Activated T-helper 1 cell treated with anti-CD3 and anti-CD28 coated beads, Interleukin-12 subunit alpha, Interleukin-12 subunit beta, Interleukin-2, Interleukin-4 antibody, amounts not matched to agents 30 ng/mL and 10 ng/mL and 1 ng/mL, durations not matched to agents 14 hours and 24 hours and 36 hours (primary cell): ENCODE measurements around the gene RNF43. TPM values are rescaled to one million over a fixed set of nuclear protein-coding genes. Genes with fewer than 3 reads are reported as not detected.
"Not testable (repeated sequence)": the region's sequence is repeated elsewhere in the genome, so short reads cannot be mapped to it uniquely, and the experiment has no call there.

ENCODE experiments used
- DNase-seq: peaks from one replicate; pipeline ENCODE4 v3.0.0; 2021; ENCODE audit warnings: low spot score
- H3K27ac Mint-ChIP-seq: one replicate; pipeline ENCODE4 v1.8.0; 2021; ENCODE audit warnings: mild to moderate bottlenecking, mixed read lengths
- H3K27me3 Mint-ChIP-seq: one replicate; pipeline ENCODE4 v1.8.0; 2022; ENCODE audit warnings: mild to moderate bottlenecking, moderate library complexity, mixed read lengths; ENCODE audit not compliant: insufficient read depth
- H3K36me3 Mint-ChIP-seq: one replicate; pipeline ENCODE4 v1.8.0; 2021; ENCODE audit warnings: low read depth, mixed read lengths
- H3K4me1 Mint-ChIP-seq: one replicate; pipeline ENCODE4 v1.8.0; 2021; ENCODE audit warnings: low read depth, mixed read lengths
- H3K4me3 Mint-ChIP-seq: one replicate; pipeline ENCODE4 v1.8.0; 2021; ENCODE audit warnings: mild to moderate bottlenecking, moderate library complexity, mixed read lengths
- H3K9me3 Mint-ChIP-seq: one replicate; pipeline ENCODE4 v1.8.0; 2021; ENCODE audit warnings: mixed read lengths
- intact Hi-C: fragments of 100-400 bp; cut with micrococcal nuclease; formaldehyde crosslinking; loops from one replicate; pipeline ENCODE4 v1.15.1; 2024
- total RNA-seq: library from RNA; stranded (reverse); gene quantifications from 2 replicates; pipeline ENCODE4 v1.2.3, GENCODE V29; 2022

The RNF43 gene
- total RNA-seq, 1 donor from 2014 or later = 0.47 TPM

- H3K9me3 Mint-ChIP-seq = no peaks in the 10 kb centered on the region
- H3K27me3 Mint-ChIP-seq = peaks cover 4% of the 10 kb centered on the region
- H3K36me3 Mint-ChIP-seq = no peaks in the 10 kb centered on the region
- peaks cover 14% of the 10 kb centered on the region for H3K4me1 Mint-ChIP-seq
- H3K4me3 Mint-ChIP-seq = no peak overlapping the region
- intact Hi-C loops = loop anchor here (5.0 kb wide), 1 partner anchor 34 kb away; no protein-coding TSS in a partner anchor
- H3K27ac Mint-ChIP-seq = no peak overlapping the region
- no peak for DNase-seq
These were observed 16.0 kb downstream of the RNF43 start for GRCh38 chr17:58401287-58401686.

GRCh38 chr17:58400826-58401225 lies 16.5 kb downstream of the RNF43 start:
- no peak overlapping the region for H3K4me3 Mint-ChIP-seq
- intact Hi-C loops = loop anchor here (5.0 kb wide), 1 partner anchor 34 kb away; no protein-coding TSS in a partner anchor
- H3K27ac Mint-ChIP-seq = no peak overlapping the region
- no peaks in the 10 kb centered on the region for H3K36me3 Mint-ChIP-seq
- DNase-seq = no peak
- peaks cover 14% of the 10 kb centered on the region for H3K4me1 Mint-ChIP-seq
- H3K9me3 Mint-ChIP-seq = no peaks in the 10 kb centered on the region
- peaks cover 4% of the 10 kb centered on the region for H3K27me3 Mint-ChIP-seq

GRCh38 chr17:58399974-58400373 lies 17.4 kb downstream of the RNF43 start:
- no peak overlapping the region for H3K4me3 Mint-ChIP-seq
- intact Hi-C loops = loop anchor here (5.0 kb wide), 1 partner anchor 33 kb away; no protein-coding TSS in a partner anchor
- H3K4me1 Mint-ChIP-seq = peaks cover 14% of the 10 kb centered on the region
- no peaks in the 10 kb centered on the region for H3K9me3 Mint-ChIP-seq
- H3K27me3 Mint-ChIP-seq = peaks cover 3% of the 10 kb centered on the region
- H3K36me3 Mint-ChIP-seq = no peaks in the 10 kb centered on the region
- DNase-seq = no peak
- no peak overlapping the region for H3K27ac Mint-ChIP-seq

- H3K9me3 Mint-ChIP-seq = no peaks in the 10 kb centered on the region
- H3K27ac Mint-ChIP-seq = no peak overlapping the region
- H3K4me3 Mint-ChIP-seq = no peak overlapping the region
- intact Hi-C loops = no loop called here
- peaks cover 21% of the 10 kb centered on the region for H3K4me1 Mint-ChIP-seq
- no peaks in the 10 kb centered on the region for H3K36me3 Mint-ChIP-seq
- no peak for DNase-seq
- H3K27me3 Mint-ChIP-seq = peaks cover 3% of the 10 kb centered on the region
These were observed 18.6 kb downstream of the RNF43 start for GRCh38 chr17:58398574-58399266.

GRCh38 chr17:58397421-58397820 lies 19.9 kb downstream of the RNF43 start:
- H3K4me1 Mint-ChIP-seq = peaks cover 15% of the 10 kb centered on the region
- H3K36me3 Mint-ChIP-seq, DNase-seq, H3K27ac Mint-ChIP-seq, H3K27me3 Mint-ChIP-seq, H3K4me3 Mint-ChIP-seq, H3K9me3 Mint-ChIP-seq, intact Hi-C loops: not testable (repeated sequence)

GRCh38 chr17:58396173-58396572 lies 21.2 kb downstream of the RNF43 start:
- H3K27me3 Mint-ChIP-seq = peaks cover 5% of the 10 kb centered on the region
- H3K4me3 Mint-ChIP-seq = no peak overlapping the region
- peaks cover 7% of the 10 kb centered on the region for H3K4me1 Mint-ChIP-seq
- no peak for DNase-seq
- no peak overlapping the region for H3K27ac Mint-ChIP-seq
- no peaks in the 10 kb centered on the region for H3K36me3 Mint-ChIP-seq
- intact Hi-C loops = no loop called here
- H3K9me3 Mint-ChIP-seq = no peaks in the 10 kb centered on the region

GRCh38 chr17:58394534-58395223 lies 22.7 kb downstream of the RNF43 start:
- no peaks in the 10 kb centered on the region for H3K36me3 Mint-ChIP-seq
- no peak overlapping the region for H3K4me3 Mint-ChIP-seq
- peaks cover 5% of the 10 kb centered on the region for H3K27me3 Mint-ChIP-seq
- intact Hi-C loops = no loop called here
- peaks cover 7% of the 10 kb centered on the region for H3K4me1 Mint-ChIP-seq
- DNase-seq = no peak
- no peak overlapping the region for H3K27ac Mint-ChIP-seq
- H3K9me3 Mint-ChIP-seq = no peaks in the 10 kb centered on the region

- Mint-ChIP-seq H3K4me1 (peaks cover 7% of the 10 kb centered on the region), H3K27me3 (peaks cover 5% of the 10 kb centered on the region), H3K27ac (no peak overlapping the region), H3K9me3 (no peaks in the 10 kb centered on the region), H3K4me3 (no peak overlapping the region), H3K36me3 (peaks cover under 1% of the 10 kb centered on the region)
- intact Hi-C loops = no loop called here
- no peak for DNase-seq
These were observed 25.9 kb downstream of the RNF43 start for GRCh38 chr17:58391302-58391984.

- Mint-ChIP-seq H3K4me3 (no peak overlapping the region), H3K27me3 (peaks cover 5% of the 10 kb centered on the region), H3K4me1 (peaks cover 7% of the 10 kb centered on the region), H3K27ac (no peak overlapping the region), H3K9me3 (no peaks in the 10 kb centered on the region), H3K36me3 (peaks cover 1% of the 10 kb centered on the region)
- DNase-seq = no peak
- intact Hi-C loops = no loop called here
These were observed 26.4 kb downstream of the RNF43 start for GRCh38 chr17:58390884-58391283.

GRCh38 chr17:58388302-58389190 lies 28.8 kb downstream of the RNF43 start:
- peaks cover 1% of the 10 kb centered on the region for H3K36me3 Mint-ChIP-seq
- no peaks in the 10 kb centered on the region for H3K9me3 Mint-ChIP-seq
- no peak for DNase-seq
- H3K4me1 Mint-ChIP-seq = no peaks in the 10 kb centered on the region
- intact Hi-C loops = no loop called here
- H3K27ac Mint-ChIP-seq = no peak overlapping the region
- H3K27me3 Mint-ChIP-seq = peaks cover 5% of the 10 kb centered on the region
- H3K4me3 Mint-ChIP-seq = no peak overlapping the region

GRCh38 chr17:58387834-58388233 lies 29.5 kb downstream of the RNF43 start:
- H3K4me1 Mint-ChIP-seq = peaks cover 5% of the 10 kb centered on the region
- H3K4me3 Mint-ChIP-seq = no peak overlapping the region
- no peak for DNase-seq
- intact Hi-C loops = no loop called here
- H3K36me3 Mint-ChIP-seq = peaks cover 1% of the 10 kb centered on the region
- H3K27ac Mint-ChIP-seq = no peak overlapping the region
- H3K9me3 Mint-ChIP-seq = no peaks in the 10 kb centered on the region
- H3K27me3 Mint-ChIP-seq = peaks cover 5% of the 10 kb centered on the region

- Mint-ChIP-seq H3K27ac (no peak overlapping the region), H3K27me3 (peaks cover 5% of the 10 kb centered on the region), H3K9me3 (no peaks in the 10 kb centered on the region), H3K36me3 (peaks cover 1% of the 10 kb centered on the region), H3K4me1 (peaks cover 16% of the 10 kb centered on the region), H3K4me3 (no peak overlapping the region)
- intact Hi-C loops = no loop called here
- no peak for DNase-seq
These were observed 30.6 kb downstream of the RNF43 start for GRCh38 chr17:58386708-58387107.
